A673 (cell line): ENCODE data around the gene CNP. TPM values are rescaled to one million over a fixed set of nuclear protein-coding genes. Genes with fewer than 3 reads are reported as not detected.

Source experiments
- BruUV-seq: library from RNA; stranded (reverse); fragments of 400-500 nt; replicated peaks from 2 replicates; lab custom pipeline; 2021; lab: Mats Ljungman, UMichigan
- CTCF ChIA-PET: fragments of 300-600 bp; sonication (Branson Sonifier 250); formaldehyde crosslinking; loops from one replicate; lab custom pipeline; 2022; ENCODE audit warnings: antibody characterized with exemption; lab: Charles Lee
- POLR2A ChIA-PET: fragments of 300-600 bp; sonication (Branson Sonifier 250); formaldehyde crosslinking; loops from one replicate; lab custom pipeline; 2022; ENCODE audit warnings: antibody characterized with exemption; ENCODE audit not compliant: low non-redundant PET; lab: Charles Lee
- DNase-seq: peaks from one replicate; pipeline ENCODE4 v3.0.0-alpha.2; 2015; ENCODE audit warnings: low spot score
- H3K27ac ChIP-seq: fragments of 200-600 bp; sonication (generic); 2 replicates; pipeline ENCODE4 v1.5.1; 2016; ENCODE audit warnings: mixed run types, low read depth, mild to moderate bottlenecking, mixed read lengths, antibody characterized with exemption, low read length; ENCODE audit not compliant: poor library complexity, severe bottlenecking
- H3K27me3 ChIP-seq: fragments of 200-600 bp; sonication (generic); replicated peaks from 2 replicates; pipeline ENCODE4 v1.6.1; 2017; ENCODE audit warnings: mixed run types, low read depth, mild to moderate bottlenecking, mixed read lengths, antibody characterized with exemption, low read length; ENCODE audit not compliant: insufficient read depth, poor library complexity
- H3K36me3 ChIP-seq: fragments of 200-600 bp; sonication (generic); 2 replicates; pipeline ENCODE4 v1.6.1; 2016; ENCODE audit warnings: mixed run types, mild to moderate bottlenecking, mixed read lengths, antibody characterized with exemption, low read length; ENCODE audit not compliant: insufficient read depth, poor library complexity, severe bottlenecking
- H3K4me1 ChIP-seq: fragments of 200-600 bp; sonication (generic); 2 replicates; pipeline ENCODE4 v1.6.1; 2017; ENCODE audit warnings: mixed run types, mild to moderate bottlenecking, mixed read lengths, antibody characterized with exemption, low read length; ENCODE audit not compliant: insufficient read depth, poor library complexity, severe bottlenecking
- H3K4me3 ChIP-seq: fragments of 200-600 bp; sonication (generic); 2 replicates; pipeline ENCODE4 v1.5.1; 2016; ENCODE audit warnings: low read depth, mixed run types, mild to moderate bottlenecking, mixed read lengths, low read length; ENCODE audit not compliant: poor library complexity, severe bottlenecking
- H3K9me3 ChIP-seq: fragments of 200-600 bp; sonication (generic); 2 replicates; pipeline ENCODE4 v1.6.1; 2016; ENCODE audit warnings: mixed run types, low read depth, mild to moderate bottlenecking, mixed read lengths, antibody characterized with exemption, low read length; ENCODE audit not compliant: poor library complexity, severe bottlenecking
- EZH2 ChIP-seq: fragments of 200-600 bp; sonication (generic); IDR thresholded peaks from 2 replicates; pipeline ENCODE4 v1.6.1; 2017; ENCODE audit warnings: borderline replicate concordance, low read depth, mild to moderate bottlenecking, mixed read lengths, antibody characterized with exemption, low read length; ENCODE audit not compliant: poor library complexity, severe bottlenecking
- intact Hi-C: fragments of 100-400 bp; cut with micrococcal nuclease; formaldehyde crosslinking; loops from one replicate; pipeline ENCODE4 v1.10.0; 2022; ENCODE audit not compliant: unreplicated experiment
- total RNA-seq: library from RNA; stranded (reverse); gene quantifications from 2 replicates; pipeline ENCODE4 v1.2.3, GENCODE V29; 2021
- TF ChIP-seq, protein P1 (sequence below): fragments of 300-800, 200-600 bp; sonication (generic); conservative IDR thresholded peaks from 2 replicates; pipeline ENCODE4 v1.5.1; 2017; ENCODE audit warnings: low read depth, mild to moderate bottlenecking, antibody characterized with exemption, low read length, moderate library complexity, mixed read lengths

The CNP gene
- total RNA-seq, 1 experiment from 2014 or later = 55.6 TPM

DNA sequence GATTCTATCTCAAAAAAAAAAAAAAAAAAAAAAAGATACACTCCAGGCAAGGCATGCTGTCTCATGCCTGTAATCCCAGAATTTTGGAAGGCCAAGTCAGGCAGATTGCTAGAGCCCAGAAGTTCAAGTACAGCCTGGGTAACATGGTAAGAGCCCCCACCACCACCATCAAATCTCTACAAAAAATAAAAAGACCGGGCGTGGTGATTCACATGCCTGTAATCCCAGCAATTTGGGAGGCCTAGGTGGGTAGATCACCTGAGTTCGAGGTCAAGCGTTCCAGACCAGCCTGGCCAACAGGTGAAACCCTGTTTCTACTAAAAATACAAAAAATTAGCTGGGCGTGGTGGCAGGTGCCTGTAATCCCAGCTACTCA is 46.0 kb upstream of the CNP start:
- no peak for TF ChIP-seq EZH2
- TF ChIP-seq, protein P1, sequence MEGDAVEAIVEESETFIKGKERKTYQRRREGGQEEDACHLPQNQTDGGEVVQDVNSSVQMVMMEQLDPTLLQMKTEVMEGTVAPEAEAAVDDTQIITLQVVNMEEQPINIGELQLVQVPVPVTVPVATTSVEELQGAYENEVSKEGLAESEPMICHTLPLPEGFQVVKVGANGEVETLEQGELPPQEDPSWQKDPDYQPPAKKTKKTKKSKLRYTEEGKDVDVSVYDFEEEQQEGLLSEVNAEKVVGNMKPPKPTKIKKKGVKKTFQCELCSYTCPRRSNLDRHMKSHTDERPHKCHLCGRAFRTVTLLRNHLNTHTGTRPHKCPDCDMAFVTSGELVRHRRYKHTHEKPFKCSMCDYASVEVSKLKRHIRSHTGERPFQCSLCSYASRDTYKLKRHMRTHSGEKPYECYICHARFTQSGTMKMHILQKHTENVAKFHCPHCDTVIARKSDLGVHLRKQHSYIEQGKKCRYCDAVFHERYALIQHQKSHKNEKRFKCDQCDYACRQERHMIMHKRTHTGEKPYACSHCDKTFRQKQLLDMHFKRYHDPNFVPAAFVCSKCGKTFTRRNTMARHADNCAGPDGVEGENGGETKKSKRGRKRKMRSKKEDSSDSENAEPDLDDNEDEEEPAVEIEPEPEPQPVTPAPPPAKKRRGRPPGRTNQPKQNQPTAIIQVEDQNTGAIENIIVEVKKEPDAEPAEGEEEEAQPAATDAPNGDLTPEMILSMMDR = no peak
- Histone ChIP-seq H3K27me3 (no peaks in the 10 kb centered on the region), H3K4me3 (no peak overlapping the region), H3K36me3 (no peaks in the 10 kb centered on the region), H3K27ac (no peak overlapping the region), H3K9me3 (no peaks in the 10 kb centered on the region), H3K4me1 (peaks cover 8% of the 10 kb centered on the region)
- ChIA-PET CTCF (no interaction called here), POLR2A (no interaction called here)
- no peak for DNase-seq
- intact Hi-C loops = no loop called here
- BruUV-seq = no TSS peak

- Histone ChIP-seq H3K27ac (no peak overlapping the region), H3K4me1 (no peaks in the 10 kb centered on the region), H3K36me3 (no peaks in the 10 kb centered on the region), H3K27me3 (no peaks in the 10 kb centered on the region), H3K4me3 (no peak overlapping the region), H3K9me3 (no peaks in the 10 kb centered on the region)
- POLR2A ChIA-PET = no interaction called here
- TF ChIP-seq, protein P1 = no peak
- no peak for TF ChIP-seq EZH2
- BruUV-seq = no TSS peak
- intact Hi-C loops = no loop called here
- no peak for DNase-seq
- CTCF ChIA-PET = no interaction called here
Observed at GRCh38 chr17:41925991-41926590, 40.5 kb upstream of the CNP start.

DNA sequence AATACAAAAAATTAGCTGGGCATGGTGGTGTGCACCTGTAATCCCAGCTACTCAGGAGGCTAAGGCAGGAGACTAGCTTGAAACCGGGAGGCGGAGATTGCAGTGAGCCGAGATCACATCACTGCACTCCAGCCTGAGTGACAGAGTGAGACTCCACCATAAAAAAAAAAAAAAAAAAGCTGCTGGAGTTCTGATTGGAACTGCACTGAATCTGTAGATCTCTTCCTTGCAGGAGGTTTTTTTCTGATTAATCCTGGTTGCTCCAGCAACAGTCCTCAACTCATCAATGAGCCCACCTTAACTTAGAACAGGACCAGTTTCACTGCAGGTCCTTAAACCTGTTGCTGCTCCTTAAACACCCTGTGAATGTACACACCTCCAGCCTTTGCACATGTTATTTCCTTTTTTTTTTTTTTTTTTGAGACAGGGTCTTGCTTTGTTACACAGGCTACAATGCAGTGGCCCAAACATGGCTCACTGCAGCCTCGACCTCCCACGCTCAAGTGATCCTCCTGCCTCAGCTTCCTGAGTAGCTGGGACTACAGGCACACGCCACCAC is 37.8 kb upstream of the CNP start:
- H3K27ac ChIP-seq = no peak overlapping the region
- BruUV-seq = no TSS peak

More for the DNA sequence above, 37.8 kb upstream of the CNP start:
- no peak overlapping the region for H3K4me3 ChIP-seq
- ChIA-PET CTCF (no interaction called here), POLR2A (interaction anchor here (0.6 kb wide), 1 partner anchor 478 kb away, joined by 3 read pairs; no protein-coding TSS in a partner anchor)
- no peaks in the 10 kb centered on the region for H3K27me3 ChIP-seq
- no peak for DNase-seq
- intact Hi-C loops = no loop called here
- H3K9me3 ChIP-seq = no peaks in the 10 kb centered on the region
- no peak for TF ChIP-seq EZH2
- TF ChIP-seq, protein P1 = no peak
- H3K36me3 ChIP-seq = no peaks in the 10 kb centered on the region
- no peaks in the 10 kb centered on the region for H3K4me1 ChIP-seq
